HG02981 (cell line): ENCODE results near the gene COX17.

Experiments used
- ATAC-seq: cut with Tn5 transposase; IDR thresholded peaks from one replicate; pipeline ENCODE4 v1.9.1; 2021; ENCODE audit warnings: mild to moderate bottlenecking, moderate library complexity; ENCODE audit not compliant: unreplicated experiment

Gene COX17

DNA sequence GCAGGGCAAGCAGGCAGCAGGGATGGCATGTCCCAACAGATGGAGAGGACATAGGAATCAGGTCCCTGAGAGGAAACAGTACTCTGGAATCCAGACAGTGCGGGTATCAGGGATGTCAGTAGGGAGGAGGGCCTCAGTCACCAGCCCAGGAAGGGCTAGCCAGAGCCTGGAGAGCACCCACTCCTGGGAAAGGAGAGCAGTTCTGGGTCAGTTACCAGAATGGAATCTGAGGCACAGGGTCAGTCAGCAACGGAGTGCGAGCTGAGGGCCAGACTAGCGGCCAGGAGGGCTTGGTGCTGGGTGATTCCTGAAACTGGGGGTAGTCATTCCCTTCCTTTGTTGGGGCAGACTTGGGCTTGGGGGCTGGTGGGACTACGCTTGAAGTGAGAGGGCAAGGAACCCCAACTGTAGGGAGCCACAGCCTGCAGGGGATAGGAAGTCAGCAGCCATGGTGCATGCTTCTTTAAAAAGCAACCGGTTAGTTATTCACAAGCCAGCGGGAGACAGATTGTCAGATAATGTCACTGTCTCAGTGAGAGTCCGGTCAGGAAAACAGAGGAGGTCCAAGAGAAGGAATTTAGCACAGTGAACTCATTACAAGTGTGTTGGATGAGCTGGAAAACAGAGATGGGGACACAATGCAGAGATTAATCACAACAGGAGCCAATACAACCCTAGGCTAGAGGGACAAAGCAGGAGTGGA, 51.6 kb downstream of the COX17 start:
- ATAC-seq = no peak

DNA sequence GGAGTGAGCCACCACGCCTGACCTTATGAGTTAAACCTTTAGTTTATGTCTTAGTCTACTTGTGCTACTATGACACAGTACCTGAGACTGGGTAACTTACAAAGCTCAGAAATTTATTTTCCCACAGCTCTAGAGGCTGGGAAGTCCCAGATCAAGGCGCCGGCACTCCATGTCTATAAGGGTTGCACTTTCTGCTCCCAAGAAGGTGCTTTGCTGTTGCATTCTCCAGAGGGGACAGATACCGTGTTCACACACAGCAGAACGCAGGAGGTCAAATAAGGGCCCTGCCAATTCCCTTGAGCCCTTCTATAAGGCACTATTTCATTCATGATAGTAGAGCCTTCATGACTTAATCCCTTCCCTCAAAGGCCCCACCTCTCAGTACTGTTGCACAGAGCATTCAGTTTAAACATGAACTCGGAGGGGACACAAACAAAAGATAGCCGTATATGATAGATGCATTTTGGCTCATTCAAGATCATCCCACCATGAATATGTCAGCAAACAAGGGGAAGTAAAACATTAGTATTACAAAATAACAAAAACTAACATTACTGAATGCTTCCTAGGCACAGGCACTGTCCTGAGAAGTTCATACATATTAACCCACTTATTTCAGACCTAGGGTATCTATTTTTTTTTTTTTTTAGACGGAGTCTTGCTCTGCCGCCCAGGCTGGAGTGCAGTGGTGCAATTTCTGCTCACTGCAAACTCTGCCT, 53.0 kb downstream of the COX17 start:
- ATAC-seq = no peak

DNA sequence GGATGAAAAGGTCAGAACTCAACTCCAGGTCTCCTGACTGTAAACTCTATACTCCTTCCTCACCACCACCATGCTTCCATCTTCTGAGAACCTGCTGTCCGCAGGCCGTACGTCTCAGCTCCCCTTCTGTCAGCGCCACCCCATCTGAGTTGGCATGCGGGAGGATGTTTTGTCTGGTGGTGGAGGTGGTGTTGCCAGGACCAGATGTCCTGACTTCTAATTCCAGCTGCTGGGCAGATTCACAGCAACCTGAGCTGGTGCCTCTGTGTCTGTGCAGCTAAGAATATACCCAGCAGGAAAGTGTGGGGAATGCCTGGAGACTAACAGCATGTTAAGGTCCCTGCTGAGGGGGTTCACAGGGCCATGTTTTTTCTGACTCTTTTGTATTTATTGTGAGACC, 56.3 kb downstream of the COX17 start:
- ATAC-seq = no peak
